ENCODE data around the gene CEP112.

GRCh38 chr17:65754081-65754480, 437.9 kb downstream of the CEP112 start:
- TF ChIP-seq CTCF (optimal IDR thresholded peaks at IDR 0.05 in 1 of 3, IDR thresholded peaks at IDR 0.05 in 1 of 3, conservative IDR thresholded peaks at IDR 0.05 in 1 of 3; ENCODE audit: extremely low read depth in 1 of 3, insufficient read depth in 2 of 3, low read length in 3 of 3) (no peak), EZH2 (IDR thresholded peaks at IDR 0.05; ENCODE audit: low read length) (no peak)

Data from keratinocyte (primary cell).